Smooth muscle cell of the brain vasculature (primary cell): Measurements from ENCODE around the gene C2orf92.

Experiments used
- DNase-seq: peaks from one replicate; pipeline ENCODE4 v3.0.0-alpha.2; 2012; ENCODE audit warnings: low read depth, low spot score

C2orf92 gene

DNA sequence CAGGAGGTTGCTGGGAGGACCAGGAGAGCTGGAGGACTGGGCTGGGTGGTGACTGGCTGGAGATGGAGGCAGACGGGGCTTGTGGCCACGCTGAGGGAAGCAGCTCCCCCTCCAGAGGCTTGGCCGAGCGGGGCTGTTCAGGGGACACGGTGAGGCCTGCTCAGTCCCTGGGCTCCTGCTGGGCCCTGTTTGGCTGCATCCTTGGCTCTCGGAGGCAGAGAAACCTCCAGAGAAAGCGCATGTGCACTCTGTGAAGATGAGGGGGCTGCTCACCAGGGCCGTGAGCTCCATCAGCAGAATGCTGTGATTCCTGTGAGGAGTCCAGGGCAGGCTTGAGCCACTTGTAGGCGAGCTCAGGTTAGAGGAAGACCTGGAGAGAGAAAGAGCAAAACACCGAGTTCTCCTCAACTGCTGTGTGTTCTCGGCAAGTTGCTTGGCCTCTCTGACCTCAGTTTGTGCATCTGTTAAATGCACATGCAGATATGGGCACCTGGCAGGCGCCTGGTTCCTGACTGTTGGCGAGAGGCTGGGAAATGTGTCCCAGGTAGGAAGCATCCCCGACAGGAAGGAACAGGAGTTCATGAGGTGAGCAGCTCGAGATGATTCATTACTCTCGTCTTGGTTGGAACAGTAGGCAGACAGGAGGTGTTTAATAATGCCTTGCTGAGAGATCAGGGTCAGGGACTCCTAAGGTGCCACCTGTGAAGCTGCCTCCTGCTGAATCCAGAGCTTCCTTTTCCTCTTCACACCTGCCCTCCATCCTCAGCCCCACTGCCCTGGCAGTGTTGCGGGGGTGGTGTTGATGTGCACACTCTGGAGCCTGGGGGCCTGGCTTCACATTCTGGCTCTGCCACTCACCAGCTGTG is 44.8 kb downstream of the C2orf92 start:
- no peak for DNase-seq

GRCh38 chr2:97714950-97715652 is 45.6 kb downstream of the C2orf92 start:
- no peak for DNase-seq

GRCh38 chr2:97715951-97716694 is 46.6 kb downstream of the C2orf92 start:
- DNase-seq, result no peak

DNA sequence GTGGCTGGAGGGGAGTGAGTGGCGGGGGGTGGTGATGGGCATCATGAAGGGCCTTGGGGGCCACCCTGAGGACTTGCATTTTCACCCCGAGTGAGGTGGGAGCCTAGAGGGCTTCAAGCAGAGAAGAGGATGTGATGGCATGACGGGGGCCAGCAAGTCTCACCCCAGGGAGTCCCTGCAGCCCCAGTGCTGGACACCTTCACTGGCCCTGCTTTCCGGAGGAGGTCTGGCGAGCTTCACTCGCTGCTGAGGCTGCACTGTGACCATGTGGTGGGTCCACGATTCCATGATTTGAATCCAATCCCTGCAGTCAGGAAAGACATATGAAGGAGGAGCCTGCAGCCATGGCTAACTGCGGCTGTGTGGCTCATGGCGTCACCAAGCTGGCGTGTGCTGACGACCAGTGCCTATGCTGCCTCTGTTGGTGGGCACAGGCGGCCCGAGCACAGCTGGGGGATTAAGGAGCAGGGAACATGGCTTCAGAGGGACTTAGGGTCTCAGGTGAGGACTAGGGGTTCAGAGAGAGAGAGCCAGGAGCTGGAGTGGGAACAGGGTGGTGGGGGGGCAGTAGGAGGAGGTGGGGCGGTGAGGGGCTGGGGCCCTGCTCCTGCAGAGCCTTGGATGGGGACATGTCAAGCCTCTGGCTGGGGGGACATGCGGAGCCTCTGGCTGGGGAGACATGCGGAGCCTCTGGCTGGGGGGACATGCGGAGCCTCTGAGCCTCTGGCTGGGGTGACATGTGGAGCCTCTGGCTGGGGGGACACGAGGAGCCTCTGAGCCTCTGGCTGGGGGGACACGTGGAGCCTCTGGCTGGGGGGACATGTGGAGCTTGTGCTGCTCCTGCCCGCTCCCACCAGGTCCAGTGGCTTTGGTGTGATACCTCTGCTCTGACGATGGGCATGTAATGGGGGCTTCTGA is 47.4 kb downstream of the C2orf92 start:
- DNase-seq, result no peak

DNA sequence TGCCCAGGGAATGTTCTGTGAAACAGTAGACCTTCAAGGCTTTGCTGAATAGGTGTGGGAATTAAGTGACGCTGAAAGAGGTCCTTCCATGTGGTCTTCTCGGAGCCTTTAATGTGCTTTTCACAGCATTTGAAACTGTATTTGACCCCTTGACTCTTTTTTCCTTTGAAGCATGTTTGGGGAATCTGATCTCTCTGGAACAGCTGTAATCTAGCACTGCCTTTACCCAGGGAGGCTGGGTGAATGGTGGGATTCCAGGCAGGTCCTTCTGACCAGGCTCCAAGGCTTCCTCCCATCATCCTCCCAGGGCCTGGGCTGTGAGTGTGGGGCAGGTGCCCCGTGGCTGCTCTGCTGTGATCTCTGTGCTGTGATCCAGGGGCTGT is 48.1 kb downstream of the C2orf92 start:
- no peak for DNase-seq

DNA sequence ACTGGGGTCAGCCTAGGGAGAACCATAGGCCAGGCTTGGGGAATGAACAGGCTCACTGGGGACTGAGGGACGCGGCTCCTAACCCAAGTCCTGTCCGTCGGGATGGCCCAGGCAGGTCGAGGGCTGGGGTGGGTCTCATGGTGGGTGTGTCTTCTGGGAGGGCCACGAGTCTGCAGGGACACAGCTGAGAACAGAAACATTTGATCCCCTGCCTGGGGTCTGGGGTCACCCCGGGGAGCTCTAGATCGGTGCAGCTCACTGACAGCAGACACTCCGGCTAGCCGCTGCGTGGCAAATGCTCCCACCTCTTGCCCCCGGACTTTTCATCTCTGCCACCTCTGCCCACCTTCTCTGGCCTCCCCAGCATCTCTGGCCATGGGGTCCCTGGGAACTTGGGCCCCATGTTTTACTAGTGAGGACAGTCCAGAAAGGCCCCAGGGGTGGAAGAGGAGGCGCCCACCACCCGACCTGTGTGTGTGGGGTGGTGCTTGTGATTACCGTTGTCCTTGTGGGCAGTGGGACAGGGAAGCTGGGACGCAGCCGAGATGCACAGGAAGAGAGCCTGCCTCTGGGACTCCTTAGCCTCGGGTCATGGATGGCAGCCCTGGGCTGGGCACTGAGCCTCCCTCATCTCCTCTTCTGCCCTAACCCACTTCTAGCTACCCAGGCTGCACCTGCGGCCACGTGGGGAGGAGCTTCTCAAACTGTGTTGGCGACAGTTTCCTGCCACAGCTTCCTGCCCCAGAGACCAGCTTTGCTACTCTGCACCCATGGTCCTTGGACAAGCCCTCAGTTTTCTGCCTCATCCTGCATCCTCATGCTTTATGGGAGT is 48.8 kb downstream of the C2orf92 start:
- no peak for DNase-seq

DNA sequence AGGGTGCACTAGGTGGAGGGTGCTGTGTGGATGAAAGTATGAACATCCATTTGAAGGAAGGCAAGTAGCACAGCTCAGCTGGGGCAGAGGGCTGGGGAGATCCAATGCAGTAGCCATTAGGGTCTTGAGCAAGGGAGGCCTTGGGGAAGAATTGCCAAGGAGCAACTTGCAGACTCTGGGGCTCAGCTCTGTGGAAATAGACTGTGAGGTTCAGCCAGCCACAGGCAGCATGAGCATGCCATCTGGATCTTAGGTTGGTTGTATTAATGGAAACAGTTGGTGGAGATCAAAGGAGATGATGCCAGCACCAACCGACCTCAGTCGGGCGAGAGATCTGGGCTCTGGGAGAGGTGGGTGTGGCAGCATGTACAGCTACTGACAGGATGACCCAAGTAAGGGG is 49.4 kb downstream of the C2orf92 start:
- no peak for DNase-seq

DNA sequence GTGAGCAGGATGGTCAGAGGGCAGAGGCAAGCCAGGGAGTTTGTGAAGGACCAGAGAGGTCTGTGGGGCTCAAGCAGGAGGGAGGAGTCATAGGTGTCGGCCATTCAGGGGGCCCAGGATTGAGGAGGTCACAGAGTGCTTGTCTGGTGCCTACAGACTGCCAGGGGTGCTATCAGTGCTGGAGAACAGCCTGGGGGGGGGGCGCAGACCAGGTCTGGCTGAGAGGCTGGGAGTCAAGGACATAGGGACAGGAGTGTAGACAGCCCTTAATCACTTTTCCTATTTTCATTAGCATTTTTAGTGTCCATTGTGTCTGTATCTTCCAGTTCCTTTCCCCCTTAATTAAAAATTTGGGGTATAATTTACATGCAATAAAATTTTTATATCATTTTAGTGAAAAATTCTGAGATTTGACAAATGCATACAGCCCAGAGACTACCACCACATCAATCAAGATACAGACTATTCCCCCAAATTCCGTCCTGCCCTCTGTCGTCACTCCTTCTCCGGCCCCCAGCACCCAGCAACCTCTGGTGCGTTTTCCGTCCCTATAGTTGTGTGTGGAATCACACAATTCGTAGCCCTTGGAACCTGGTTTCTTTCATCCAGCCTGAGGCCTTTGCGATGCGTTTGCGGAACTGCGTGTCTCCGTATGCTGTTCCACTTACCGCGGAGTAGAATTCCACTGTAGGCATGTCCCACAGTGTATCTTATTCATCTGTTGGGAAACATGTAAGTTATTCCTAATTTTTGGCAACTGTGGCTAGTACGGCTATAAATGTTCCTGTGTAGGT is 50.0 kb downstream of the C2orf92 start:
- no peak for DNase-seq

- DNase-seq, result no peak
Measured at GRCh38 chr2:97720746-97721145, 51.2 kb downstream of the C2orf92 start.

DNA sequence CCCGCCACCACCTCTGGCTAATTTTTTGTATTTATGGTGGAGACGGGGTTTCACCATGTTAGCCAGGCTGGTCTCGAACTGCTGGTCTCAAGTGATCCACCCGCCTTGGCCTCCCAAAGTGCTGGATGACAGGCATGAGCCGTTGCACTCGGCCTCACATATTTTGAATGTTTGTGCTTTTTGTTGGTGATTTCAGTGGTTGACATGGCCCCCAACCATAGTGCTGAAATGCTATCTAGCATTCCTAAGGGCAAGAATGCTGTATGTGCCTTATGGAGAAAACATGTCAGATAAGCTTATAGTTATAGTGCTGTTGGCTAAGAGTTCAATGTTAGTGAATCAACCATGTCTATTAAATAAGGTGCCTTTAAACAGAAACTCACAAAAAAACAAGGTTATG is 52.7 kb downstream of the C2orf92 start:
- no peak for DNase-seq

DNA sequence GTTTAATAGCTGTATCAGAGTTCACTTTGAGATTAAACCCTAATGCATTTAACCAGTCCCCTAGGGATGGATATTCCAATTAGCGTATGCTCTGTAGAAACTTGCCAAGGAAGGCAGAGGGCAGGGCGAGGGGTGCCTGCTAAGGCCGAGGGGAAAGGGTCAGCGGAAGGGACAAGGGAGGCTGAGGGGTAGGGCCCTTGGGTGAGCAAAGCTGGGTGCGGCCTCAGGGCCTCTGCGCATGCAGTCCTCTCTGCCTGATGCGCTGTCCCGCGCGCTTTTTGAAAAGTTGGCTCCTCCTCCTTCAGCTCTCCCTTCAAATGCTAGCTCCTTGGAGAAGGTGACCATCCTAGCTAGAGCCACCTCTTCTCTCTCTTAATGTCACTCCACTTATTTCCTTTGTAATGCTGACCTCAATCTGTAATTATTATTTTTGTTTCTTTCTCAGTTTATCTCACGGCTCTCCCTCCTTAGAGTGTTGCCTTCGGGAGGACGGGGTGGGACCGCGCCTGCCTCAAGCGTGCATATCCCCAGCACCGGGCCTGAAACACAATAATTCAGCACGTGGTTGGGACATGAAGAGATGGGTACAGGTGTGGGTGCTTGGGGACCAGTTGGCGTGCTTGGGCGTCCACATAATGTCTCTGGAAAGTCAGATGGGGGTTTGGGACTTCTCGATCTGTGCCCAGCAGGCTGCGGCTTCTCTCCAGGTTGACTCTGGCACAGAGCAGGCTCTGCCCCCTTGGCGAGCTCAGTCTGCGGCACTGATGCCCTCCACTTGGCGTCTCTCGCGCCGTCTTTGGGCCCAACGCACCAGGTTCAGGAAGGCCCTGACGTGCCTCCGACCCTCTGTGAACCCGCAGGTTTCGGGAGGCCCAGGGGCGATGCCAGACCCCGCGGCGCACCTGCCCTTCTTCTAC is 53.9 kb downstream of the C2orf92 start:
- no peak for DNase-seq

GRCh38 chr2:97724073-97724410 is 54.5 kb downstream of the C2orf92 start:
- DNase-seq, result no peak

- DNase-seq, result no peak
Measured at GRCh38 chr2:97724501-97724900, 55.0 kb downstream of the C2orf92 start.

DNA sequence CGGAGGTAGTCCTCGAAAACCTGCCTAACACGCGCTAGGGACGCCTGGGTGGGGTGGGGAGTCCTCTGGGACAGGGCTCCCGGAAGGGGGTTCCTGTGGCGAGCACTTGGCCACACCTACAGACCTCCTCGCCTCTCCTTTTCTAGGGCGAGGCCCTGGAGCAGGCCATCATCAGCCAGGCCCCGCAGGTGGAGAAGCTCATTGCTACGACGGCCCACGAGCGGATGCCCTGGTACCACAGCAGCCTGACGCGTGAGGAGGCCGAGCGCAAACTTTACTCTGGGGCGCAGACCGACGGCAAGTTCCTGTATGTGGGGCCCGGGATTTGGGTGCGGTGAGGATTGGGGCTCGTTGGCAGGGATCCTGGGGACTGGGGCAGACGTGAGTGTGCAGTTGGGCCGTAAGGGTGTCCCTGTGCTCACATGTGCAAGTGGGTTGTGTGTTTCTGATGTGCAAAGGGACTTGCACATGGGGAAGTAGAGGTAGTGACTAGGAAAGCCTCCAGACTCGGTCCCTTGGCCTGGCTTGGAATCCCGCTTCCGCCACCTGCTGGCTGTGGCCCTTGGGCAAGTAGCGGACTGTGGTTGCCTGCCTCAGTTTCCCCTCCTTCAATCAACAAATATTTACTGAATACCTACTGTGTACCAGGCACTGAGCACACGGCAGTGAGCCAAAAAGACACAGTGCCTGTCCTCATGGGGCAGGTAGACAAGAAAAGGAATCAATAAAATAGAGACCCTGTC is 55.6 kb downstream of the C2orf92 start:
- no peak for DNase-seq

GRCh38 chr2:97726261-97727064 is 57.0 kb downstream of the C2orf92 start:
- DNase-seq, result no peak

DNA sequence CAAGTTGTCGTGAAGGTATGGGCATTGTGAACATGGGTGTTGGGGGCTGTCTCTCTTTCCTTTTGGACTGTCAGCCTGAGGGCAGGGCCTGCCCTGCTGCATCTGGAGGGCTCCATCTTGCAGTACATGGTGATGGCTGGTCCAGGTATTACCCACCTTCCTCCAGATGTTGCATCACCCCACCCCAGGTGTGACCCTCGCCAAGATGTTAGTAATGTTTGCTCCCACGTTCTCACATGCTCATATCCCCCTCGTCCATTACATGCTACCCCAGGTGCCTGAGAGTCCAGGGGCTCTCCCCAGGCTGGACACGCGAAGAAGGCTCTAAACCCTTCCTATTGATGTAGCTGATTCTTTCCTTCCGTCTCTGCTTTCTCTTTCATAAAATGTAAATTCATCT is 57.8 kb downstream of the C2orf92 start:
- DNase-seq, result no peak

- DNase-seq, result no peak
Measured at GRCh38 chr2:97728091-97728731, 58.7 kb downstream of the C2orf92 start.
